A549 (cell line): ENCODE measurements around the gene CAPN2. TPM values are rescaled to one million over a fixed set of nuclear protein-coding genes. Genes with fewer than 3 reads are reported as not detected.

ENCODE experiments used
- ATAC-seq, 2 experiments: fragments of 200-7000 bp in 1 of 2; fragments of >200 bp in 1 of 2; cut with Nextera tagmentation in 1 of 2; cut with Tn5 transposase in 1 of 2; 3 replicates each; pipeline versions ENCODE4 v1.8.0 to v1.9.1; 2018 to 2020; ENCODE audit warnings: mild to moderate bottlenecking in 1 of 2, moderate library complexity in 1 of 2
- CTCF ChIA-PET: fragments of 300-600 bp; sonication (Branson Sonifier 250); formaldehyde crosslinking; extraction: SDS; loops from one replicate; lab custom pipeline; 2021; ENCODE audit warnings: antibody characterized with exemption, inconsistent platforms; lab: Yijun Ruan, JAX
- POLR2A ChIA-PET: fragments of 350-600 bp; formaldehyde crosslinking; extraction: SDS; loops from one replicate; lab custom pipeline; 2021; ENCODE audit warnings: antibody characterized with exemption, inconsistent platforms; lab: Yijun Ruan, JAX
- DNase-seq, 2 experiments: peaks; one replicate each; pipeline versions ENCODE4 v3.0.0 to v3.0.0-alpha.2; 2011 to 2016; ENCODE audit warnings: low read depth in 1 of 2, low spot score in 1 of 2
- FAIRE-seq: peaks from 2 replicates; lab custom pipeline; 2011; peaks lifted over from hg19 to GRCh38; lab: Jason Lieb, UNC
- H3K27ac ChIP-seq, 2 experiments: fragments of >200 bp; sonication (Bioruptor Twin); formaldehyde crosslinking; 3 replicates each; pipeline ENCODE4 v1.5.1; 2016 to 2017
- H3K4me1 ChIP-seq: fragments of >200 bp; sonication (Bioruptor Twin); formaldehyde crosslinking; 3 replicates; pipeline ENCODE4 v1.6.1; 2016
- H3K4me2 ChIP-seq: fragments of >200 bp; sonication (Bioruptor Twin); formaldehyde crosslinking; 3 replicates; pipeline ENCODE4 v1.6.1; 2016
- H3K4me3 ChIP-seq: fragments of >200 bp; sonication (Bioruptor Twin); formaldehyde crosslinking; 3 replicates; pipeline ENCODE4 v1.5.1; 2016
- H3K9me3 ChIP-seq: fragments of >200 bp; sonication (Bioruptor Twin); formaldehyde crosslinking; 3 replicates; pipeline ENCODE4 v1.6.1; 2016
- BHLHE40 ChIP-seq: IDR thresholded peaks from 2 replicates; pipeline ENCODE4 v1.6.1; 2012; ENCODE audit warnings: low read depth, low read length, inconsistent platforms
- CBX2 ChIP-seq: fragments of 200-600 bp; sonication (generic); IDR thresholded peaks from 2 replicates; pipeline ENCODE4 v1.6.1; 2016; ENCODE audit warnings: low read depth, mild to moderate bottlenecking, borderline replicate concordance
- CBX8 ChIP-seq: fragments of 200-600 bp; sonication (generic); IDR thresholded peaks from 2 replicates; pipeline ENCODE4 v1.6.1; 2016
- CHD2 ChIP-seq: fragments of 150-350 bp; IDR thresholded peaks from 2 replicates; pipeline ENCODE4 v1.6.1; 2014; ENCODE audit warnings: low read length; ENCODE audit not compliant: partially characterized antibody
- FOSB ChIP-seq: fragments of 250-450 bp; sonication (Bioruptor Pico); IDR thresholded peaks from 2 replicates; pipeline ENCODE4 v1.5.0; 2020; ENCODE audit warnings: mild to moderate bottlenecking, moderate library complexity
- FOSL2 ChIP-seq, 2 experiments: fragments of 450-650 bp in 1 of 2; fragments of >200 bp in 1 of 2; sonication (Bioruptor Twin) in 1 of 2; formaldehyde crosslinking; IDR thresholded peaks; 2 replicates each; pipeline versions ENCODE4 v1.5.0 to v1.6.1; 2016 to 2020; ENCODE audit warnings: mild to moderate bottlenecking in 1 of 2, moderate library complexity in 1 of 2
- FOXS1 ChIP-seq: fragments of 250-450 bp; sonication (Bioruptor Pico); IDR thresholded peaks from 2 replicates; pipeline ENCODE4 v1.5.0; 2020; ENCODE audit warnings: mild to moderate bottlenecking, moderate library complexity
- GATA3 ChIP-seq: IDR thresholded peaks from 2 replicates; pipeline ENCODE4 v1.6.1; 2012; ENCODE audit warnings: borderline replicate concordance
- HDAC2 ChIP-seq: fragments of 200-600 bp; sonication (generic); IDR thresholded peaks from 2 replicates; pipeline ENCODE4 v1.6.1; 2016
- HOXB13 ChIP-seq: fragments of 250-450 bp; sonication (Bioruptor Pico); IDR thresholded peaks from 2 replicates; pipeline ENCODE4 v1.5.0; 2020; ENCODE audit warnings: low read depth, mild to moderate bottlenecking, moderate library complexity
- JUNB ChIP-seq: fragments of >200 bp; sonication (Bioruptor Twin); formaldehyde crosslinking; IDR thresholded peaks from 2 replicates; pipeline ENCODE4 v1.6.1; 2016
- KDM1A ChIP-seq: fragments of 200-600 bp; sonication (generic); IDR thresholded peaks from 2 replicates; pipeline ENCODE4 v1.6.1; 2016; ENCODE audit warnings: low read depth, mild to moderate bottlenecking
- MAZ ChIP-seq: fragments of 150-350 bp; IDR thresholded peaks from 2 replicates; pipeline ENCODE4 v1.6.1; 2014; ENCODE audit warnings: antibody characterized with exemption, low read depth, low read length, borderline replicate concordance
- NR3C1 ChIP-seq: fragments of >200 bp; sonication (Bioruptor Twin); formaldehyde crosslinking; IDR thresholded peaks from 3 replicates; pipeline ENCODE4 v1.6.1; 2017
- POLR2AphosphoS2 ChIP-seq: conservative IDR thresholded peaks from 2 replicates; pipeline ENCODE4 v1.6.1; 2012; ENCODE audit warnings: low read length, improper control_type of control experiment, inconsistent platforms
- RFX5 ChIP-seq: fragments of 450-650 bp; IDR thresholded peaks from 2 replicates; pipeline ENCODE4 v1.7.1; 2014; ENCODE audit warnings: antibody characterized with exemption, mild to moderate bottlenecking, moderate library complexity
- SMC3 ChIP-seq: fragments of >200 bp; sonication (Bioruptor Twin); formaldehyde crosslinking; IDR thresholded peaks from 3 replicates; pipeline ENCODE4 v1.6.1; 2018; ENCODE audit warnings: inconsistent platforms
- ZC3H11A ChIP-seq: fragments of 450-650 bp; IDR thresholded peaks from 2 replicates; pipeline ENCODE4 v1.6.1; 2014; ENCODE audit warnings: antibody characterized with exemption, mild to moderate bottlenecking
- ZSCAN20 ChIP-seq: fragments of 250-450 bp; sonication (Bioruptor Pico); IDR thresholded peaks from 2 replicates; pipeline ENCODE4 v1.8.0; 2022; ENCODE audit warnings: mild to moderate bottlenecking, moderate library complexity
- WGBS: methylation state at CpG from one replicate; pipeline ENCODE4 v1.1.6; 2017; ENCODE audit errors: missing lambda C conversion rate; 5-methylcytosine and 5-hydroxymethylcytosine counted together
- polyA plus RNA-seq, 4 experiments: library from polyadenylated mRNA; depleted of rRNA in 3 of 4; stranded (reverse); fragments of >200 nt; fragmentation: RNase III in 1 of 4; extraction: RNeasy Plus Mini Kit Qiagen cat#74134 plus additional on column Dnase treatment in 1 of 4; gene quantifications; 2 replicates in 3 of 4; 3 replicates in 1 of 4; pipeline ENCODE4 v1.2.3, GENCODE V29; 2011 to 2017
- TF ChIP-seq, protein P1 (sequence below): IDR thresholded peaks from 2 replicates; pipeline ENCODE4 v1.6.1; 2012
- TF ChIP-seq, protein P2 (sequence below): fragments of >200 bp; sonication (Bioruptor Twin); formaldehyde crosslinking; IDR thresholded peaks from 3 replicates; pipeline ENCODE4 v1.6.1; 2016
- TF ChIP-seq, protein P3 (sequence below): IDR thresholded peaks from 2 replicates; pipeline ENCODE4 v1.6.1; 2012
- TF ChIP-seq, protein P4 (sequence below): fragments of 250-450 bp; sonication (Bioruptor Pico); IDR thresholded peaks from 2 replicates; pipeline ENCODE4 v1.5.0; 2021; ENCODE audit warnings: mild to moderate bottlenecking, moderate library complexity, borderline replicate concordance
- TF ChIP-seq, protein P5 (sequence below): IDR thresholded peaks from 2 replicates; pipeline ENCODE4 v1.6.1; 2012; ENCODE audit warnings: low read depth, borderline replicate concordance

CAPN2 gene
- polyA plus RNA-seq, 2 of the 4 experiments (the other 2 are of a cell fraction) = 199 to 300 TPM

DNA sequence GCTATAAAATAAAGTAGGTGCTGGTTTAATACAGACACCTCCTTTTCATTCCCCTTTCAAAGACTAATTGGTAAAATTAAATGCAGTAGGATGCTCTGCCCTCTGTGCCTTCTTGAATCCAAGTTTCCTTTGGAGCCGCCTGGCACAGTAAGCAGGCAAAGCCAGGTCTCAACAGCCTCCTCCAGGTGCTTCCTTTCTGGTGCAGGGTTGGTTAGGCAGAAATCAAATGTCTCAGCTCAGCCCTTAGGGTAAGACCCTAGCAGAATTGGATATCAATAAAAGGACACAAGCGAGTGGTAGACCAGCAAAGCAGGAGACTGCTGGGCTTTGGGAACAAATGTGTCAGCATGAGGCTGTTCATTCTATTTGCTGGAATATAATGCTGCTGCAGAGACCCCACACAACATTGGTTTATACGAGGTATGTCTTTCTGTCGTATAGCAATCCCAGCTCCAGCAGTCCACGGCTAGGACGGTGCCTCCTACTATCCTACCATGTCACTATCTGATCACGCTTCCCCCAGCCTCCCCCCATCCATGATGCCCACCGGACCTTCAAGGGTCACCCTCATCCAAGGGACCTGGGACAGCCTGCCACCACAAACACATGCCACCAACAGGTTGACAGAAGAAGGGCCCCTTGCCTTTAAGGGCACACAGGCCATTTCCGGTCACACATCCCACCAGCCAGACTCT, 58.4 kb downstream of the CAPN2 start:
- ATAC-seq (peak; percentile 18 to 32; a peak in 5 of 6 replicates), FAIRE-seq (no peak), DNase-seq (no peak)
- peak overlapping the region; percentile 79 to 89 for H3K27ac ChIP-seq
- H3K4me3 ChIP-seq = no peak overlapping the region
- peak overlapping the region; percentile 63 for H3K4me2 ChIP-seq
- 84% methylated on average over 9 of the region's 9 CpGs for WGBS
- ChIA-PET CTCF (interaction anchor here (1.0 to 5.0 kb wide), 13 partner anchors 9 to 79 kb away, joined by 3 to 47 read pairs (median 4); partner anchors contain the start of genes CAPN2 and TP53BP2), POLR2A (no interaction called here)
- TF ChIP-seq POLR2AphosphoS2 = peak; percentile 24; the same call in 1 of the 2 replicates
- TF ChIP-seq FOXS1 (CRISPR knock-in tag) = no peak
- no peak for TF ChIP-seq CBX2
- peaks cover 61% of the 10 kb centered on the region for H3K4me1 ChIP-seq
- H3K9me3 ChIP-seq = no peaks in the 10 kb centered on the region

DNA sequence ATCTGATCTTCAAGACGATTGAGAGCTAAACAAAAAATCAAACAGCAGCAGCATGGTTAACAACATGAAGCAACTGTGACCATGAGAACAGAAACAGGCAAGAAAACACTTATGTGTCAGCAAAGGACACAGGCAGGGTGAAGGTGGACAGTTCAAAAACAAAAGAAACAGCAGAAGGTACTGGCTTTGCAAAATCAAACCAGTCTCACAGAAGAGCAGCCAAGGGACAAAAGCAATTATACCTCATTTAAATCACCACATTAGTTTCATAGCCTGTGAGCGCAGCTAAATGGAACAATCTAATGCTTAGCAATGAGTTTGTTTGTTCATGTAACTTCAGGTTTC, 59.1 kb downstream of the CAPN2 start:
- Histone ChIP-seq H3K4me2 (peak overlapping the region; percentile 63), H3K4me1 (peaks cover 68% of the 10 kb centered on the region), H3K4me3 (no peak overlapping the region), H3K27ac (peak overlapping the region; percentile 79 to 89), H3K9me3 (no peaks in the 10 kb centered on the region)
- no peak for FAIRE-seq
- 16% methylated on average over 2 of the region's 2 CpGs for WGBS
- CTCF ChIA-PET = interaction anchor here (0.6 to 5.0 kb wide), 11 partner anchors 9 to 215 kb away, joined by 3 to 47 read pairs (median 4); partner anchors contain the start of genes CAPN2 and TP53BP2
- peak; percentile 34 to 35; a peak in 5 of 6 replicates for ATAC-seq
- DNase-seq = no peak
- POLR2A ChIA-PET = interaction anchor here (0.6 to 1.4 kb wide), 3 partner anchors 10 to 70 kb away, joined by 4 to 12 read pairs (median 6); no protein-coding TSS in a partner anchor
- TF ChIP-seq BHLHE40 = no peak
- TF ChIP-seq, protein P1, sequence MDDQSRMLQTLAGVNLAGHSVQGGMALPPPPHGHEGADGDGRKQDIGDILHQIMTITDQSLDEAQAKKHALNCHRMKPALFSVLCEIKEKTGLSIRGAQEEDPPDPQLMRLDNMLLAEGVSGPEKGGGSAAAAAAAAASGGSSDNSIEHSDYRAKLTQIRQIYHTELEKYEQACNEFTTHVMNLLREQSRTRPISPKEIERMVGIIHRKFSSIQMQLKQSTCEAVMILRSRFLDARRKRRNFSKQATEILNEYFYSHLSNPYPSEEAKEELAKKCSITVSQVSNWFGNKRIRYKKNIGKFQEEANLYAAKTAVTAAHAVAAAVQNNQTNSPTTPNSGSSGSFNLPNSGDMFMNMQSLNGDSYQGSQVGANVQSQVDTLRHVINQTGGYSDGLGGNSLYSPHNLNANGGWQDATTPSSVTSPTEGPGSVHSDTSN = no peak

DNA sequence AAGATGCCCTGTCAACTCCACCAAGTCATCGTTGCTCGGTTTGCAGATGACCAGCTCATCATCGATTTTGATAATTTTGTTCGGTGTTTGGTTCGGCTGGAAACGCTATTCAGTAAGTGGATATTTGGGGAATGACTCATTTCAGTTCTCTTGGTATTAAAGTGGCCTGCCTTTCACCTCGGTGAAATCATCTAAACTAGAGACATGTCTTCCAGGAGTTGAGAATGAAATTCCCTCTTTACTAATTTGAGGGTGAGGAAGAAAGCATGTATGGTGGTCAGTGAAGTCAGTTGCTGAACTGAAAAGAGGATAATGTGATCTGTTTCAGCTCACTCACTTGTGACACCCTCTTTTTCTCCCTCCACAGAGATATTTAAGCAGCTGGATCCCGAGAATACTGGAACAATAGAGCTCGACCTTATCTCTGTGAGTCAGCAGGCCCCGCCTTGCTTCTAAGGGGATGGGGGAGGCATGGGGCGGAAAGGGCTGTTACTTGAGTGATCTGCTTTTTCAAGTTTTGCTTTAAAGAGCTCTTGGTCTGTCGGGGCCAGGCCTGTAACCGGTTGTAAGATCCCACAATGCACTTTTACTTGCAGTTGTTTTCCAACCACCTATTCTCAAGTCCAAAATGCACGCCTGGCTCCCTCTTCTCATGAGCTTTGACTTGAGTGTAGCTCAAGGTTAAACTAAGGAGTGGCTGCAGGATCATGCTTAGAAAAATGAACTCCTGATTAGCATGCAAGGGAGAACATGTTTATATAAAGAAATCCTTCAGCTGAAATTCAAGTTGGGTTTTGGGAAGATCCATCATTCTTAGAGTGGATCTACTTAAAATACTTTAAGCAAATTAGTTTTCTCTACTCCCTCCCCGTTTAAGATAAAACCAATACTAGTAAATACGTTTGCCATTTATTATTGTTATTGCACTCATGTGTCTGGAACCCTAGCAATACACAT, 59.8 kb downstream of the CAPN2 start:
- Histone ChIP-seq H3K4me2 (peak overlapping the region; percentile 63), H3K27ac (peak overlapping the region; percentile 79 to 89), H3K4me3 (no peak overlapping the region), H3K4me1 (peaks cover 70% of the 10 kb centered on the region), H3K9me3 (no peaks in the 10 kb centered on the region)
- CTCF ChIA-PET = interaction anchor here (0.6 to 5.0 kb wide), 10 partner anchors 12 to 215 kb away, joined by 3 to 47 read pairs (median 4); partner anchors contain the start of genes CAPN2 and TP53BP2
- POLR2A ChIA-PET = interaction anchor here (0.6 to 1.4 kb wide), 5 partner anchors 9 to 74 kb away, joined by 3 to 12 read pairs (median 4); partner anchors contain the start of gene TP53BP2
- WGBS = 8% methylated on average over 16 of the region's 16 CpGs
- DNase-seq (peak; percentile 58 to 75), ATAC-seq (peak; percentile 78 to 84), FAIRE-seq (no peak)
- TF ChIP-seq HOXB13 (CRISPR knock-in tag) (no peak), MAZ (no peak), BHLHE40 (no peak), SMC3 (no peak; the same call in 2 of the 3 replicates), ZSCAN20 (CRISPR knock-in tag) (no peak), JUNB (peak; percentile 65), RFX5 (no peak), FOSB (CRISPR knock-in tag) (no peak), GATA3 (peak; percentile 61; the same call in 1 of the 2 replicates), CBX8 (no peak), ZC3H11A (no peak), NR3C1 (no peak), FOSL2 (IDR thresholded peaks at IDR 0.05) (peak; percentile 66), FOSL2 (CRISPR knock-in tag; IDR thresholded peaks at IDR 0.05) (peak; percentile 76), KDM1A (no peak), CHD2 (no peak), HDAC2 (no peak)
- TF ChIP-seq, protein P1 = no peak
- TF ChIP-seq, protein P2, sequence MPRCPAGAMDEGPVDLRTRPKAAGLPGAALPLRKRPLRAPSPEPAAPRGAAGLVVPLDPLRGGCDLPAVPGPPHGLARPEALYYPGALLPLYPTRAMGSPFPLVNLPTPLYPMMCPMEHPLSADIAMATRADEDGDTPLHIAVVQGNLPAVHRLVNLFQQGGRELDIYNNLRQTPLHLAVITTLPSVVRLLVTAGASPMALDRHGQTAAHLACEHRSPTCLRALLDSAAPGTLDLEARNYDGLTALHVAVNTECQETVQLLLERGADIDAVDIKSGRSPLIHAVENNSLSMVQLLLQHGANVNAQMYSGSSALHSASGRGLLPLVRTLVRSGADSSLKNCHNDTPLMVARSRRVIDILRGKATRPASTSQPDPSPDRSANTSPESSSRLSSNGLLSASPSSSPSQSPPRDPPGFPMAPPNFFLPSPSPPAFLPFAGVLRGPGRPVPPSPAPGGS = no peak
- TF ChIP-seq, protein P3, sequence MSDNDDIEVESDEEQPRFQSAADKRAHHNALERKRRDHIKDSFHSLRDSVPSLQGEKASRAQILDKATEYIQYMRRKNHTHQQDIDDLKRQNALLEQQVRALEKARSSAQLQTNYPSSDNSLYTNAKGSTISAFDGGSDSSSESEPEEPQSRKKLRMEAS = peak; percentile 61
- TF ChIP-seq, protein P4, sequence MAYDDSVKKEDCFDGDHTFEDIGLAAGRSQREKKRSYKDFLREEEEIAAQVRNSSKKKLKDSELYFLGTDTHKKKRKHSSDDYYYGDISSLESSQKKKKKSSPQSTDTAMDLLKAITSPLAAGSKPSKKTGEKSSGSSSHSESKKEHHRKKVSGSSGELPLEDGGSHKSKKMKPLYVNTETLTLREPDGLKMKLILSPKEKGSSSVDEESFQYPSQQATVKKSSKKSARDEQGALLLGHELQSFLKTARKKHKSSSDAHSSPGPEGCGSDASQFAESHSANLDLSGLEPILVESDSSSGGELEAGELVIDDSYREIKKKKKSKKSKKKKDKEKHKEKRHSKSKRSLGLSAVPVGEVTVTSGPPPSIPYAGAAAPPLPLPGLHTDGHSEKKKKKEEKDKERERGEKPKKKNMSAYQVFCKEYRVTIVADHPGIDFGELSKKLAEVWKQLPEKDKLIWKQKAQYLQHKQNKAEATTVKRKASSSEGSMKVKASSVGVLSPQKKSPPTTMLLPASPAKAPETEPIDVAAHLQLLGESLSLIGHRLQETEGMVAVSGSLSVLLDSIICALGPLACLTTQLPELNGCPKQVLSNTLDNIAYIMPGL (CRISPR knock-in tag) = no peak
- TF ChIP-seq, protein P5, sequence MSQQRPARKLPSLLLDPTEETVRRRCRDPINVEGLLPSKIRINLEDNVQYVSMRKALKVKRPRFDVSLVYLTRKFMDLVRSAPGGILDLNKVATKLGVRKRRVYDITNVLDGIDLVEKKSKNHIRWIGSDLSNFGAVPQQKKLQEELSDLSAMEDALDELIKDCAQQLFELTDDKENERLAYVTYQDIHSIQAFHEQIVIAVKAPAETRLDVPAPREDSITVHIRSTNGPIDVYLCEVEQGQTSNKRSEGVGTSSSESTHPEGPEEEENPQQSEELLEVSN = no peak
